Nephron progenitor cell (in vitro differentiated cells): Measurements from ENCODE around the gene BPI.
"Not testable (repeated sequence)": the region's sequence is repeated elsewhere in the genome, so short reads cannot be mapped to it uniquely, and the experiment has no call there.

Source experiments
- DNase-seq: peaks from one replicate; pipeline ENCODE4 v3.0.0; 2021
- H3K27ac Mint-ChIP-seq: 2 replicates; pipeline ENCODE4 v1.8.0; 2021; ENCODE audit warnings: mild to moderate bottlenecking, moderate library complexity, mixed read lengths
- H3K27me3 Mint-ChIP-seq: 2 replicates; pipeline ENCODE4 v1.8.0; 2021; ENCODE audit warnings: mild to moderate bottlenecking, low read depth, mixed read lengths; ENCODE audit not compliant: poor library complexity
- H3K36me3 Mint-ChIP-seq: 2 replicates; pipeline ENCODE4 v1.8.0; 2021; ENCODE audit warnings: low read depth, mixed read lengths
- H3K4me1 Mint-ChIP-seq: 2 replicates; pipeline ENCODE4 v1.8.0; 2021; ENCODE audit warnings: mixed read lengths
- H3K4me3 Mint-ChIP-seq: 2 replicates; pipeline ENCODE4 v1.8.0; 2021; ENCODE audit warnings: mild to moderate bottlenecking, moderate library complexity, mixed read lengths
- H3K9me3 Mint-ChIP-seq: 2 replicates; pipeline ENCODE4 v1.8.0; 2021; ENCODE audit warnings: mild to moderate bottlenecking, moderate library complexity, mixed read lengths
- CTCF ChIP-seq: fragments of 200-600 bp; sonication (generic); IDR thresholded peaks from 2 replicates; pipeline ENCODE4 v1.5.0; 2021; ENCODE audit warnings: antibody characterized with exemption

Gene BPI

DNA sequence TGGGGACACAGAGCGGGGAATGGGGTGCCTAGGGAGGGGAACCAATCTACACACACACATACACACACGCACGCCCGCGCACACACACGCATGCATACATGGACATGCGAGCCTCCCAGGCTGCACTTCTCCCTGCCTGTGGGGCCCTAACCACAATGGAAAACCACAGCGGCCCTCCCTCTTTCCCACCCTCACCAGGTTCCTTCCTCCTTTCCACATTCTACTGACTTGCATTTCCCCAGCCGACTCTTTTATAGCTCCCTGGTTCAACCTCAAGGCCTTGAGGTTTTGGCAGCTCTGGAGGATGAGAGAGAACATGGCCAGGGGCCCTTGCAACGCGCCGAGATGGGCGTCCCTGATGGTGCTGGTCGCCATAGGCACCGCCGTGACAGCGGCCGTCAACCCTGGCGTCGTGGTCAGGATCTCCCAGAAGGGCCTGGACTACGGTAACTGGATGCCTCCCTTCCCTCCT is at the start of gene BPI:
BPI (plus strand) TSS at position 249 of the 472 bp plus-strand sequence; CDS start at position 317, 68 bp downstream.
- no peak within 1 kb of the TSS for H3K4me3 Mint-ChIP-seq
- no peaks in the 10 kb centered on the region for H3K9me3 Mint-ChIP-seq
- no peak for TF ChIP-seq CTCF
- H3K36me3 Mint-ChIP-seq = no peaks in the 10 kb centered on the region
- no peak for DNase-seq
- peaks cover 51% of the 10 kb centered on the region for H3K4me1 Mint-ChIP-seq
- peaks cover 34% of the 10 kb centered on the region for H3K27me3 Mint-ChIP-seq
- no peak within 1 kb of the TSS for H3K27ac Mint-ChIP-seq

DNA sequence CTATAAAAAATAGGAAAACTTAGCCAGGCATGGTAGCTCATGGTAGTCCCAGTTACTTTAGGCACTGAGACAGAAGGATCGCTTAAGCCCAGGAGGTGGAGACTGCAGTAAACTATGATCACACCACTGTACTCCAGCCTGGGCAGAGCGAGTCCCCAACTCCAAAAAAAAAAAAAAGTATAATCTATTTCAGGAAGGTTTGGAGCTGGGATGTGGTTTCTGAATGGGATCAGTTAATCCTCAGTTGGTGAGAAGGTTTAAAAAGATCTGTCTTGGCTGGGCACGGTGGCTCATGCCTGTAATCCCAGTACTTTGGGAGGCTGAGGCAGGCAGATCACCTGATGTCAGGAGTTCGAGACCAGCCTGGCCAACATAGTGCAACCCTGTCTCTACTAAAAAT is 49.3 kb upstream of the BPI start:
- H3K27ac Mint-ChIP-seq, H3K9me3 Mint-ChIP-seq, H3K4me3 Mint-ChIP-seq, DNase-seq, H3K36me3 Mint-ChIP-seq: not testable (repeated sequence)
- H3K27me3 Mint-ChIP-seq = peaks cover 40% of the 10 kb centered on the region
- peaks cover 30% of the 10 kb centered on the region for H3K4me1 Mint-ChIP-seq

DNA sequence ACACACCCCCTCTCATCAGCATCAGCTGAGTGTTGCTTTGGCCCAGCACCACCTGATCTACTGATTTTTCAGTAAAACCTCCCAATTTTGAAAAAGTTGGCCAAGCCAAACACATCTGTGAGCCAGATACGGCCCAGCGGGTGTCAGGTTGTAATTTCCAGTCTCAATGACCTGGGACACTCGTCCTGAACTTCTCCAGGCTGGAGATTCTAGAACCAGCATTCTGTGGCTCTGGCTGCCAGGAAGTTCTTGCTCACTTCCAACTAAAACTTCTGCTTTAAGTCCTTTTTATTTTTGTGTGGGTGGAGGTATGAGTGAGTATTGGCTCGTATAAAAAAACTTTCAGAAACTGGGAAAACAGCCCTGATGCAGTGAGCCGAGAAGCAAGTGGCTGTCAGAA is 48.6 kb upstream of the BPI start:
- no peak for TF ChIP-seq CTCF
- Mint-ChIP-seq H3K4me3 (no peak overlapping the region), H3K4me1 (peaks cover 34% of the 10 kb centered on the region), H3K27ac (no peak overlapping the region), H3K27me3 (peaks cover 48% of the 10 kb centered on the region), H3K36me3 (no peaks in the 10 kb centered on the region), H3K9me3 (no peaks in the 10 kb centered on the region)
- no peak for DNase-seq

DNA sequence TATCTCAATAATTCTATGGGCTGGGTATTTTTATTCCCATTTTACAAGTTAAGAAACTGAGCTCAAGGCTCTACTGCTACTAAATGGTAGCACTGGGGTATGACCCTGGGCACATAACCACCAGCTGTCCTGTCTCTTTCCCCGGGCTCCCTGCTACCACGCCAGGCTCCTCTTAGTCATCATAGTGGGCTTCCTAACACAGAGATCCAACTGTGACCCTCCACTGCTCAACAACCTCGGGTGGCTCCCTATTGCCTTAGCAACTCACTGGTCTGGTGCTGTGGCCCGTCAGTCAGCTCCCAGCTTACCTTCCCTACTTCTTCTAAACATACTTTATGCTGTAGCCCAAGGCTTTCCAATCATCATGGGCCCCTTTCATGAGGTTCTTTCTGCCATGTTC is 47.9 kb upstream of the BPI start:
- Mint-ChIP-seq H3K4me3 (no peak overlapping the region), H3K27me3 (peaks cover 54% of the 10 kb centered on the region), H3K27ac (no peak overlapping the region), H3K36me3 (no peaks in the 10 kb centered on the region), H3K4me1 (peaks cover 36% of the 10 kb centered on the region), H3K9me3 (no peaks in the 10 kb centered on the region)
- DNase-seq = no peak
- no peak for TF ChIP-seq CTCF

GRCh38 chr20:38256966-38257365 is 47.0 kb upstream of the BPI start:
- H3K27me3 Mint-ChIP-seq = peaks cover 63% of the 10 kb centered on the region
- TF ChIP-seq CTCF = no peak
- no peak overlapping the region for H3K27ac Mint-ChIP-seq
- H3K4me3 Mint-ChIP-seq = no peak overlapping the region
- DNase-seq = no peak
- no peaks in the 10 kb centered on the region for H3K36me3 Mint-ChIP-seq
- H3K4me1 Mint-ChIP-seq = peaks cover 39% of the 10 kb centered on the region
- no peaks in the 10 kb centered on the region for H3K9me3 Mint-ChIP-seq

DNA sequence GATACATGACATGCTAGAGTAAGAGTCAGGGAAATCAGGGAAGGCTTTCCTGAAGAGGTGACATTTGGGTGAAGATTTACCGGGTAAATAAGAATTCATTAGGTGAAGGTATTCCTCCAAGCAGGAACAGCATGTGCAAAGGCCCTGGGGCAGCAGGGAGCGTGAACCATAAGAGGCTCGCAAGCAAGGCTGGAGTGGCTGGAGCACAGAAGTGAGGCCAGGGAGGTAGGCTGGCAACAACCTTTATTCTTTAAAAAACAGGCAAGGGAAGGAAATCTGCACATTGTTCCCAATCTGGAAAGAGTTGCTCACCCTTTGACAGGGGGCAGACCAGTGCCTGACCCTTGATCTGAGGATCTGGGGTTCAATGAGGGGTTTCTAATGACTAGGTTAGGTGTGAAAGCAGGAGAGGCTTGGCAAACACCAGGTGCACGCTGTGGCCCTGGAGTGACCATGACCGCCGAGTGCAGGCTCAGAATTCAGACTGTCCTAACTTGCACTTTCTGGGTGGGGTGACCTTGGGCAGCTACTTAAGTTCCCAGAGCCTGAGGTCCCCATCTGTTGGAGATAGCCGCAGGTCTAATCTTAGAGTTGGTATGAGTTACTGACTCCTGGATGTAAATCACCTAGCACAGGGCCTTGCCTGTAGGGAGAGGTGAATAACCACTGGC is 45.3 kb upstream of the BPI start:
- Mint-ChIP-seq H3K9me3 (no peaks in the 10 kb centered on the region), H3K4me1 (peaks cover 24% of the 10 kb centered on the region), H3K27ac (no peak overlapping the region)

More for the DNA sequence above, 45.3 kb upstream of the BPI start:
- Mint-ChIP-seq H3K27me3 (peaks cover 79% of the 10 kb centered on the region), H3K36me3 (no peaks in the 10 kb centered on the region), H3K4me3 (no peak overlapping the region)
- no peak for TF ChIP-seq CTCF
- DNase-seq = no peak
